NCI-H1092 (cell line): ENCODE data around the gene OR6M1.

Experiments used
- DNase-seq: peaks from one replicate; lab custom pipeline; 2025; lab: John Stamatoyannopoulos, UW

Gene OR6M1

DNA sequence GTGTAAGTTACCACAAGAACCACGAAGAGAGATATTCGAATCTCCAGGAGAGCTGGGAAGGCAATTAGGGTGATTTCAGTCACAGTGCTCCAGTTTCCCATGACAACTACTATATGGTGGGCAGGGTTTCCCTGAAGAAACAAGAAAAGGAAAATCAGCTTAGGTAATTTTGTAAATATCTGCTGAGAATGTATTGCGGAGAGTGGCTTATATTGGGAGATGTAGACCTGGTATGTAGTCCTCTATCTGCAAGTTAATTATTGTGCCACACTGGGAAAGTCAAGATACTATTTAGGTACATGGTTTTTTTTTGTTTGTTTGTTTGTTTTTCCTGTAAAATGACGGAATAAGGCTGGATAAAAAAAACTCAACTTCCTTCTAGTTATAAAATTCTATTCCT, at the start of gene OR6M1:
Gene OR6M1, minus strand, starts transcription at position 101 of the 400 bp plus-strand sequence. Its CDS starts 0 bp downstream, at position 101.
- DNase-seq: no peak

GRCh38 chr11:123853038-123853437, 46.9 kb upstream of the OR6M1 start:
- DNase-seq: no peak

DNA sequence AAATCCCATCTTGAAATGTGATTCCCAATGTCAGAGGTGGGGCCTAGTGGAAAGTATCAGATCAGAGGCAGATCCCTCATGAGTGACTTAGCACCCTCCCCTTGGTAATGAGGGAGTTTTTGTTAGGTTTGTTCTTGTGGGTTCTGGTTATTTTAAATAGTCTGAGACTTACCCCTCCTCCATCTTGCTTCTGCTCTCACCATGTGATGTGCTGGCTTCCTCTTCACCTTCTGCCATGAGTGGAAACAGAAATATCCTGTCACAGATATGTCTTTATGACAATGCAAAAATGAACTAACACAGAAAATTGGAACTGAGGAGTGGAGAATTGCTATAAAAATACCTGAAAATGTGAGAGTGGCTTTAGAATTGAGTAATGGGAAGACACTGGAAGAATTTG, 46.2 kb upstream of the OR6M1 start:
- DNase-seq: no peak

DNA sequence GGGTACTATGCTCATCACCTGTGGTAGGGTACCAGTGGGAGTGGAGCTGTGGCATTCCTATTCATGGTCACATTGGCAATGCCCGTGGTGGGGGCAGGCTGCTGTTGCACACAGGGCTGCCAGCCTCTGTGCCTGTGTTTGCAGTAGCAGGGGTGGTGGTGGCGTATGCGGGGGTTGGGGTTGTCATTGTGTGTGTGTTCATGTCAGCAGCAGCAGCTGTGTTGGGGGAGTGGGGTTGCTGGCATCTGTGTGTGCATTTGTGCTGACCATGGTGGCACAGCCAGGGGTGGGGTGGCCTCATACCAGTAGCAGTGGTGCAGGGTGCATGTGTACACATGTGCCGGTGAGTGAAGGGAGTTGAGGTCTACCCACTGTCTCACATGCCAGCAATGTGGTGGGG, 45.0 kb upstream of the OR6M1 start:
- no peak for DNase-seq

DNA sequence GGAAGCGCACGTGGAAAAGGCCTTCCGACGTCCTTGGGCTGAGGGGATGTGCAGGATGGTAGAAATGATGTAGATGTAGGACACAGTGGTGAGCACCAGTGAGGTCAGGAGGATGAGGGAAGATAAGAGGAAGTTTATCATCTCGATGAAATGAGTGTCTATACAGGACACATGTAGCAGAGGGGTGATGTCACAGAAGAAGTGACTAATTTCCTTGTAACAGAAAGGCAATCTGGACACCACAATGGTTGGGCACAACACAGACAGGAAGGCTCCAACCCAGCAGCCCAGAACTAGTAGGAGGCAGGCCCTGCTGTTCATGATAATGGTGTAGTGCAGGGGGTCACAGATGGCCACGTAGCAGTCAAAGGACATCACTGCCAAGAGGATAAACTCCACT, 35.0 kb upstream of the OR6M1 start:
- no peak for DNase-seq

GRCh38 chr11:123839131-123839530, 33.0 kb upstream of the OR6M1 start:
- DNase-seq: no peak

DNA sequence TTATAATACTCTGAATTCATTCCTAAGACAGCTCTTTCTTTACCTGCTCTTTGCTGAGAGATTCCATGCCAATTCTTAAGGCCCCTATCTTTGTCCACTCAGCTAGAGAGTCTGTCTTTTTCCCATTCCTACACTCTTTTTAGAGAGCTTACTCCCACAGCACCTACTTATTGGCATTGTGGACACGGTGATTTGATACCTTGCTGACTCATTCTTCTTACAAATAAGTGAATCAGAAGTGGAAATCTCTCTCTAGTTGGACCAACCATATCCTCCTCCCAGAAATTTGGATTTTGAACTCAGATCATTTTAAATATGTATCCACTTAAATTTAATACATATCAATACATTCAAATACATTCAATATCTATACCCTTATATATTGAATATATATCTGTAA, 32.5 kb upstream of the OR6M1 start:
- DNase-seq: no peak

DNA sequence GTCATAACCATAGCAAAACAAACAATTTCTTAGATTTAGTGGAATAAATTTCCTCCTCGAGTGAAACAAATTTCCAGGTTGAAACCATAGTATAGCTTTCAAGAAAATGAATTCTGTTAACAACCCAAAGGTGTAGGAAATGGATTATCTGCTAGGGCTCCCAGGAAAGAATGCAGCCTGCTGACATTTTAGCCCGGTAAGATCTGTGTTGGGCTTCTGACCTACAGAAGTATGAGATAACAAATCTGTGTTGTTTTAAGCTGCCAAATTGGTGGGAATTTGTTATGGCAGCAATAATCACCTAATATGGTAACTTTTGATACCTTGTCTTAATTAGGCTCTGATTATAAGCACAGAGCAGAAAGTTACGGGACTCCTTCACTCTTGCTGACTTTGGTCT, 32.0 kb upstream of the OR6M1 start:
- no peak for DNase-seq

GRCh38 chr11:123833095-123833494, 26.9 kb upstream of the OR6M1 start:
- DNase-seq: no peak

GRCh38 chr11:123829745-123830144, 23.6 kb upstream of the OR6M1 start:
- DNase-seq: no peak

DNA sequence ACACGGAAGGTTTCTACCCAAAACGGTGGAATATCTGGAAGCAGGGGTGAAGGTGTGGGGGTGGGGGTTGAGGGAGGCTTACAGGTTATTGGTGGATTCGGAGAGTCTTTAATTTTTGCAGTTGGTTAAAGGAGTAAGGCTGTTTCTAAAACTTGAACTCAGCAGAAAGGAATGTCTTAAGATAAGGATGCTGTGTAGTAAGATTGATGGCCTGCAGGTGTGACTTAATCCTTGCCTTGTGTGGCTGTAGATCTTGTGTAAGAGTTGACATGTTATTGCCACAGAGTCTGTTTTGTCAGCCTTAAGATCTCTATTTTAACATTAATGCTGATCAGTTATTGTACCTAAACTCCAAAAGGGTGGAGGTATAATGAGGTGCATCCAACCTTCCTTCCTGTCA, 16.4 kb upstream of the OR6M1 start:
- DNase-seq: no peak

DNA sequence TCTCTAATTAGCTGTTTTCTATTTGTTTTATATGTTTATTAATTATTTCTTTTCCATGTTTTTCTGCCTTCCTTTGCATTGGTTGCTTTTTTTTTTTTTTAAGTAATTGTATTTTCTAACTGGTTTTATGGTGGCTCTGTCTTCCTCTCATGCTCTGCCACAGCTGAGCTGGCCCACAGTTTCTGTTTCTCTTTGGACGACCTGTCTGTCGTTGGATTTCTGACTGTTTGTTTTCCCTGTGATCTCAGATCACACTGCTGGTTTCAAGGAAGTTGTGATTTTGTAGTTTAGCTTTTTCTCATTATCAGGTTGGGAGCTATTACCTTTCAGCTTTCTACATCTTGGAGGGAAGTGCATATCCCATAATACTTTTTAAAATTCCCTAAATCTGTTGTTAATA, 15.9 kb upstream of the OR6M1 start:
- no peak for DNase-seq

DNA sequence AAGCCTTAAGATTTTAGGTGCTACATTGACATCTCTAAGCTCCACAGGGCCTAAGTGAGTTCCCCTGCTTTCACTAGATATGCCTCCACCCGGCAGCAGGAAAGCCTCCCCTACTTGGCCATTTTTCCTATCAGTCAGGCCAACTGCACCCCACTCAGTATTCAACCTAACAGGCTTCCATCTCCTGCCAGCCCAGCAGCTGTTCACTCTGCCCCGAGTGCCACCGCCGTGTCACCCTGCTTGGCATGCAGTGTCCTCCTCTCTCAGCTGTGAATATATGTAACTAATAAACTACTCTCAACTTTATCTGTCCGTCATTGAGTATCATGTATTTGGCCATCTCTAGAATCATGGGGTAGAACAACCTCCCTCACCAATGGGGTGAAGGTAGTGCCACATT, 9.0 kb upstream of the OR6M1 start:
- DNase-seq: no peak

DNA sequence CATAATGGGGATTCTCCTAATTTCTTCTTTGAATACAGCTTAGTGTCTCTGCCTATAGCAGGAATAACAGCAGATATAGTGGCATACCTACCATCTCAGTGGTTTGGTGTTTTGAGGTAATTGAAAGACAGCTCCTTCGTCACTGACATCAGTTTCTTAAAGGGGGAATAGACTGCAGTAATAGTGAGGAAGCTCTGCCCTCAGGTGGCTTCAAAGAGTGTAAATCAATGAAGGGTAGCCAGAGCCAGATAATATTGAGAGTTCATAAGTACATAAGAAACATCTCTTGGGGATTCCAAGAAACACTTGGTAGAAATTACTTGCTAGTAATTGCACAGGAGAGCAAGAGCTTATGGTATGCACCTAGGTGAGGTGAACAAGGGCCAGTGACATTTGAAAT, 4.4 kb downstream of the OR6M1 start:
- DNase-seq: no peak

- DNase-seq: no peak
These were observed 6.1 kb downstream of the OR6M1 start for GRCh38 chr11:123800036-123800435.

DNA sequence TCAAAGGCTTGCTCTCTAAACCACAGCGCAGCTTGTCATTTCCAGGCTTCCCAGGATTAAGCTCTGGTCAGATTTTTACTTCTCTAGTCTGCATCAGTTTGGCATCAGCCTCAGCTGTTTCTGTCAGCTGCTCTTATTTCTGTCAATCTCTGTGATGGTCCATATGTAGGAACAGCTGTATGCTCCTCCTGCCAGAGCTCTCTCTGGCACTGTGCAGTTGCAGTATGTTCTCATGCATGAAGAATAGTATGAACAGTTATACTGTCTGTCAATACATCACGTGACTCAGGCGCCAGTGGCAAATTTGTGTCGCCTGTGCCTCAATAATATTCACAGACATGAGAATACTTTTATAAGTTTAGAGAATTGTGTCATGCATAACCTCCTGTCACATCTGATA, 6.7 kb downstream of the OR6M1 start:
- DNase-seq: no peak

GRCh38 chr11:123798513-123799252, 7.5 kb downstream of the OR6M1 start:
- no peak for DNase-seq

GRCh38 chr11:123798079-123798478, 8.1 kb downstream of the OR6M1 start:
- DNase-seq: no peak

DNA sequence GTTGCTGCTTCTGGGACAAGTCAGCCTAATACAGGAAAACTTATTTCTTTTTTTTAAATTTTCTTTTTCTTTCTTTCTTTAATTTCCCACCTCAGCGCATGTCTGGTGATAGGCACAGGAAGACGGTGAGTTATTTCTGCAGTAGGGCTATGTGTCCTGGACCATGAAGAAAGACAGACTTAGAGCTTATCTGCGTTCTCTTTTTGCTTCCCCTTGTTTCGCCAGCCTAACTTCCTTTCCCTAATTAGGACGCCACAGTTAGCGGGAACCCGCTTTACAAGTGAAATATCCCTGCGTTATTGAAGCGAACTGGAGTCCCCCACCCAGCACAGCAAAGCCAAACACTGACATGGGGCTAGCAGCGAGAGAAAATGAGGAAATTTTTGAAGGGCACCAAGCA, 8.6 kb downstream of the OR6M1 start:
- no peak for DNase-seq

DNA sequence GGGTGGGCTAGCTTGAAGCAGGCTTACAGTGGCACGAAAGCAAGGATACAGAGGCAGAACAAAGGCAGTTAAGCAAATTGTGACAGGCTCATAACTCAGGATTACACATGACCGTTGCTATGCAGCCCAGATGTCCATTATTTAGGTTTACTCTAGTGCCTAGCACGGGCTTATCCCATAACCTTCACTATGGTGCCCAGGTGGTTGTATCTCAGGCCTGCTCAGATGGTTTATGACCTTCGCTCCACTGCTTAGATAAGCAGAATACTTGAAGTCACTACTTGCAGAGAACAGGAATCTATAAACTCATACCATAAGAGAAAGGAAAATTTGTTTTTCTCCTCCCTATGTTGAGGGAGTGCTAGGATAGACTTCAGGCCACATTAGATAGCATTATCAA, 9.0 kb downstream of the OR6M1 start:
- DNase-seq: no peak

DNA sequence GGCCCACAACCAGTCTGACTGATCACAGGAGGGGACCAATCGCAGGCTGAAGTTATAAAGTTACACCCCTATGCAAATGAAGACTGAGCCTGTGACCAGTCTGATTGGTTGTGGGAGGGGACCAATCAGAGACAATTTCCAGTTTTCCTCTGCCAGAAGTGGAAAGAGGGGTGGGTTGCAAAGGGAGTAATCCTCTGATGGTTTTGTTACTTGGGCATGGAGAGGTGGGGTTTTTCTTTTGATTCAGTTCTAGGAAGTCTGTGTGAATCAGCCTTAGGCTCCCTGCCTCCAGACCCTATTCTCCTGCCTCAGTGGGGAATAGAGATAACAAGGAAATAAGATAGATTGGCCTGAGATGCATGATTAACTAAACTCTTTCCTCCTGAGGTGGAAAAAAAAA, 9.9 kb downstream of the OR6M1 start:
- no peak for DNase-seq

GRCh38 chr11:123783536-123783935, 22.6 kb downstream of the OR6M1 start:
- no peak for DNase-seq

- no peak for DNase-seq
These were observed 27.6 kb downstream of the OR6M1 start for GRCh38 chr11:123778511-123778910.

DNA sequence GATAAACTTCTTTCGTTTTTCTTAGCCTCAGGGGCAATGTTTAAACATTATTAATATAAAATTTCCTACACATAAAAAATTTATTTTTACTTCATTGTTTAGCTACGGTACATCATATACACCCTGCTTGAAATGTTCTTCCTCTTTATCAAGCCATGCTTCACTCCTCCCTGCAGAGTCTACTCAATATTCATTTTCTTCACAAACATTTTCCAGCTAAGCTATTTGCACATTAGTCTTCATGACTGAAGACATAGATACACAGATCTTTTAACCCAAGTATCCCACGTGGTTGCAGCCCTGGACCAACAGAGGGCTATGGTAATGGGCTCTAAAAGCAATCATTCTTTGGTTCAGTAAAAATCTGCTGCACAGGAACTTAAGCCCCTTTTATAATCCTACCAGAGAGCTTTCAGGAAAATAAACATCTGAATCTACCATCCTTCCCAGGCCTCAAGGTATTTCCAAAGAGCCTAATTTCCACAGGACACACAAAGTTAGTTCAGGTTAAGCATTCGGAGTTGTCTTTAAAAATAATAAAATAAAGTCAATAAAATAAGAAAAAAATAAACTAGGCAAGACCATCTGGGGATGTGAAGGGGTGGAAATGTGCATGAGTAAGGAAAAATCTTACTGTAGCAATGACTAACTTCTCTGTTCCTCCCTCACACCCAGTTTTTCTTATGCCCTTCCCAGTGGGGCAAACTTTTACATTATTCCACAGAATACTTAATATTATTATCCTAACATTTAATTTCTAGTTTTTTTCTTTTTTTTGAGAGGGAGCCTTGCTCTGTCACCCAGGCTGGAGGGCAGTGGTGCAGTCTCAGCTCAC, 30.2 kb downstream of the OR6M1 start:
- DNase-seq: no peak
